IMR-90 (cell line): ENCODE results near the gene CEBPG. TPM values are rescaled to one million over a fixed set of nuclear protein-coding genes. Genes with fewer than 3 reads are reported as not detected.

ENCODE experiments used
- ATAC-seq: fragments of 200-7000 bp; cut with Tn5 transposase; 2 replicates; pipeline ENCODE4 v1.9.1; 2020; ENCODE audit warnings: low read depth, mild to moderate bottlenecking, moderate library complexity
- BruUV-seq: library from RNA; stranded (reverse); fragments of 400-500 nt; replicated peaks from 2 replicates; lab custom pipeline; 2021; lab: Mats Ljungman, UMichigan
- CTCF ChIA-PET: fragments of 300-600 bp; formaldehyde crosslinking; extraction: SDS; loops from one replicate; lab custom pipeline; 2021; ENCODE audit warnings: antibody characterized with exemption; lab: Yijun Ruan, JAX
- POLR2A ChIA-PET: fragments of 300-600 bp; sonication (Branson Sonifier 250); formaldehyde crosslinking; loops from one replicate; lab custom pipeline; 2022; ENCODE audit warnings: antibody characterized with exemption; ENCODE audit not compliant: unreplicated experiment; lab: Charles Lee
- DNase-seq: peaks from one replicate; pipeline ENCODE4 v3.0.0; 2013
- H2AFZ ChIP-seq: replicated peaks from 2 replicates; pipeline ENCODE3; 2013; ENCODE audit warnings: low read length, mild to moderate bottlenecking; ENCODE audit not compliant: poor library complexity
- H2AK5ac ChIP-seq: 2 replicates; pipeline ENCODE4 v1.6.1; 2013; ENCODE audit warnings: low read depth, low read length, inconsistent platforms
- H2AK9ac ChIP-seq: replicated peaks from 2 replicates; pipeline ENCODE3; 2013; ENCODE audit warnings: mild to moderate bottlenecking, low read depth, low read length, moderate library complexity; ENCODE audit not compliant: poor library complexity
- H2BK120ac ChIP-seq: 2 replicates; pipeline ENCODE4 v1.6.1; 2013; ENCODE audit warnings: low read depth, low read length, inconsistent platforms
- H2BK15ac ChIP-seq: 3 replicates; pipeline ENCODE4 v1.6.1; 2013; ENCODE audit warnings: low read depth, low read length, inconsistent platforms
- H2BK20ac ChIP-seq: 2 replicates; pipeline ENCODE4 v1.6.1; 2013; ENCODE audit warnings: low read depth, mild to moderate bottlenecking, inconsistent platforms, low read length, moderate library complexity
- H2BK5ac ChIP-seq: 2 replicates; pipeline ENCODE4 v1.6.1; 2013; ENCODE audit warnings: mild to moderate bottlenecking, low read depth, low read length, inconsistent platforms; ENCODE audit not compliant: poor library complexity, severe bottlenecking
- H3K14ac ChIP-seq: replicated peaks from 2 replicates; pipeline ENCODE4 v1.6.1; 2013; ENCODE audit warnings: low read depth, low read length, inconsistent platforms
- H3K18ac ChIP-seq: 2 replicates; pipeline ENCODE4 v1.6.1; 2013; ENCODE audit warnings: low read depth, low read length, control low read depth
- H3K23ac ChIP-seq: 2 replicates; pipeline ENCODE4 v1.6.1; 2013; ENCODE audit warnings: low read depth, low read length, inconsistent platforms
- H3K27ac ChIP-seq: 2 replicates; pipeline ENCODE4 v1.5.1; 2013; ENCODE audit warnings: mild to moderate bottlenecking, control low read depth, low read length; ENCODE audit not compliant: insufficient read depth
- H3K27me3 ChIP-seq: 2 replicates; pipeline ENCODE4 v1.6.1; 2013; ENCODE audit warnings: low read length; ENCODE audit not compliant: control insufficient read depth, insufficient read depth
- H3K36me3 ChIP-seq: 2 replicates; pipeline ENCODE4 v1.6.1; 2013; ENCODE audit warnings: low read length, mixed read lengths; ENCODE audit not compliant: control insufficient read depth, insufficient read depth
- H3K4ac ChIP-seq: 2 replicates; pipeline ENCODE4 v1.6.1; 2013; ENCODE audit warnings: low read depth, low read length, inconsistent platforms
- H3K4me1 ChIP-seq: 2 replicates; pipeline ENCODE4 v1.6.1; 2013; ENCODE audit warnings: low read length, mixed read lengths; ENCODE audit not compliant: control insufficient read depth, insufficient read depth
- H3K4me2 ChIP-seq: 2 replicates; pipeline ENCODE4 v1.6.1; 2013; ENCODE audit warnings: low read depth, mild to moderate bottlenecking, control low read depth, low read length, moderate library complexity
- H3K4me3 ChIP-seq: 2 replicates; pipeline ENCODE4 v1.5.1; 2013; ENCODE audit warnings: low read depth, mild to moderate bottlenecking, control low read depth, low read length, moderate library complexity; ENCODE audit not compliant: insufficient read depth
- H3K56ac ChIP-seq: 2 replicates; pipeline ENCODE4 v1.6.1; 2013; ENCODE audit warnings: low read length, inconsistent platforms; ENCODE audit not compliant: insufficient read depth; ENCODE audit errors: extremely low read depth
- H3K79me1 ChIP-seq, 2 experiments: 2 replicates each; pipeline ENCODE4 v1.6.1; 2013; ENCODE audit warnings: low read length in 2 of 2, inconsistent platforms in 1 of 2, low read depth in 1 of 2
- H3K9ac ChIP-seq: 2 replicates; pipeline ENCODE4 v1.6.1; 2013; ENCODE audit warnings: low read depth, low read length, control low read depth
- H3K9me1 ChIP-seq: 2 replicates; pipeline ENCODE4 v1.6.1; 2013; ENCODE audit warnings: low read length, inconsistent platforms; ENCODE audit not compliant: insufficient read depth
- H3K9me3 ChIP-seq: 2 replicates; pipeline ENCODE4 v1.6.1; 2013; ENCODE audit warnings: low read length; ENCODE audit not compliant: control insufficient read depth, insufficient read depth
- H4K20me1 ChIP-seq: 2 replicates; pipeline ENCODE4 v1.6.1; 2013; ENCODE audit warnings: low read length, inconsistent platforms; ENCODE audit not compliant: insufficient read depth
- H4K5ac ChIP-seq: 2 replicates; pipeline ENCODE4 v1.6.1; 2013; ENCODE audit warnings: mild to moderate bottlenecking, low read depth, low read length, control low read depth
- H4K8ac ChIP-seq, 2 experiments: 2 replicates each; pipeline ENCODE4 v1.6.1; 2013; ENCODE audit warnings: low read depth in 2 of 2, low read length in 2 of 2, control low read depth in 1 of 2, inconsistent platforms in 1 of 2
- H4K91ac ChIP-seq: 2 replicates; pipeline ENCODE4 v1.6.1; 2013; ENCODE audit warnings: low read depth, low read length, inconsistent platforms; ENCODE audit not compliant: insufficient read depth
- BHLHE40 ChIP-seq: fragments of 150-350 bp; IDR thresholded peaks from 2 replicates; pipeline ENCODE4 v1.6.1; 2016; ENCODE audit warnings: mild to moderate bottlenecking, low read depth, low read length
- CEBPB ChIP-seq: IDR thresholded peaks from 2 replicates; pipeline ENCODE4 v1.6.1; 2012; ENCODE audit warnings: low read depth, low read length, improper control_type of control experiment
- CTCF ChIP-seq: conservative IDR thresholded peaks from 2 replicates; pipeline ENCODE4 v1.5.1; 2012; ENCODE audit warnings: mild to moderate bottlenecking, low read depth, low read length, improper control_type of control experiment
- MAFK ChIP-seq: IDR thresholded peaks from 2 replicates; pipeline ENCODE4 v1.6.1; 2012; ENCODE audit warnings: low read depth, low read length, improper control_type of control experiment
- MXI1 ChIP-seq: IDR thresholded peaks from 2 replicates; pipeline ENCODE4 v1.6.1; 2012; ENCODE audit warnings: low read depth, mild to moderate bottlenecking, low read length, moderate library complexity, borderline replicate concordance
- NFE2L2 ChIP-seq: fragments of 150-350 bp; IDR thresholded peaks from 2 replicates; pipeline ENCODE4 v1.6.1; 2016; ENCODE audit warnings: low read depth, mild to moderate bottlenecking, low read length
- POLR2A ChIP-seq: IDR thresholded peaks from 2 replicates; pipeline ENCODE4 v1.6.1; 2012; ENCODE audit warnings: mild to moderate bottlenecking, low read depth, low read length
- RAD21 ChIP-seq: IDR thresholded peaks from 2 replicates; pipeline ENCODE4 v1.6.1; 2012; ENCODE audit warnings: low read length, improper control_type of control experiment
- RFX5 ChIP-seq: IDR thresholded peaks from 2 replicates; pipeline ENCODE4 v1.8.0; 2012; ENCODE audit warnings: low read depth, mild to moderate bottlenecking, low read length, moderate library complexity
- SMC3 ChIP-seq: fragments of 150-350 bp; IDR thresholded peaks from 2 replicates; pipeline ENCODE4 v1.6.1; 2016; ENCODE audit warnings: low read depth, mild to moderate bottlenecking, antibody characterized with exemption, low read length, moderate library complexity
- USF2 ChIP-seq: fragments of 150-350 bp; IDR thresholded peaks from 2 replicates; pipeline ENCODE4 v1.6.1; 2017; ENCODE audit warnings: mild to moderate bottlenecking, antibody characterized with exemption, low read length, low read depth
- WGBS, 2 experiments: methylation state at CpG; one replicate each; pipeline versions ENCODE4 v1.1.5 to v1.1.7; 2013; ENCODE audit warnings: missing lambda C conversion rate in 2 of 2; ENCODE audit not compliant: insufficient read length in 1 of 2; ENCODE audit errors: extremely low coverage in 2 of 2; 5-methylcytosine and 5-hydroxymethylcytosine counted together
- dilution Hi-C: fragments of 300-500 bp; cut with HindIII; formaldehyde crosslinking; loops from one replicate; pipeline ENCODE4 v1.14.3; 2018; ENCODE audit warnings: low sequenced_read_pairs; ENCODE audit not compliant: unreplicated experiment
- in situ Hi-C: fragments of 300-500 bp; cut with MboI; formaldehyde crosslinking; loops from 3 replicates; pipeline ENCODE4 v1.14.3; 2019; ENCODE audit warnings: low sequenced_read_pairs, inconsistent platforms, mixed read lengths
- intact Hi-C: fragments of 100-400 bp; cut with micrococcal nuclease; formaldehyde crosslinking; loops from 2 replicates; pipeline ENCODE4 v1.10.0; 2022
- polyA plus RNA-seq, 3 experiments: library from polyadenylated mRNA; depleted of rRNA; stranded (reverse); fragments of >200 nt; gene quantifications; 2 replicates each; pipeline ENCODE4 v1.2.3, GENCODE V29; 2012; ENCODE audit warnings: low replicate concordance in 1 of 3
- total RNA-seq: library from RNA; depleted of rRNA; stranded (reverse); fragments of >200 nt; gene quantifications from 2 replicates; pipeline ENCODE4 v1.2.3, GENCODE V29; 2012
- TF ChIP-seq, protein P1 (sequence below): fragments of 150-350 bp; IDR thresholded peaks from 2 replicates; pipeline ENCODE4 v1.6.1; 2016; ENCODE audit warnings: low read depth, mild to moderate bottlenecking, low read length, moderate library complexity, borderline replicate concordance

Gene CEBPG
- total and polyA plus RNA-seq, 2 of the 4 experiments (the other 2 are of a cell fraction) = 9.2 to 14.3 TPM

- TF ChIP-seq BHLHE40 = no peak
- TF ChIP-seq USF2 = no peak
- TF ChIP-seq NFE2L2 = no peak
- no peak for TF ChIP-seq RAD21
- no peak for TF ChIP-seq POLR2A
Observed at GRCh38 chr19:33417751-33418150, 44.2 kb downstream of the CEBPG start (continued).

DNA sequence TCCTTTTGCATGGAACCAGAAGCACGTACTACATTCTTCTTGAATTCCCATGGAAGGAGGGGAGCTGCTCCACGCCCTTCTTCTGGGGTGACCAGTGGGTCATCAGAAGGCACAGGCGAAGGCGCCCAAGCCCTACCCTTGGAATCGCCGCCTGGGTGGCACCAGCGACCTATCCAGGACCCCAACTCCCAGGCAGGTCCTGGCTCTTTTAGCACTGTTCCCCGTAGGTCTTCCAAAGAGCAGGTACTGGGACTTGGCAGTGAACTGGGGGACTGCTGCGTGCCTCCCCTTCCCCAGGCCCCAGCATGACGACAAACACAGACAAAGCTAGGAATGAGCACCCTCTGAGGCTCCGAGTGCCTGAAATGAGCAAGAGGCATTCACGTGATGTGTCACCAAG is 45.0 kb downstream of the CEBPG start:
- no peaks in the 10 kb centered on the region for H3K79me1 ChIP-seq
- H4K5ac ChIP-seq = no peak overlapping the region
- no peak overlapping the region for H2BK120ac ChIP-seq
- no peak overlapping the region for H2BK20ac ChIP-seq
- POLR2A ChIA-PET = no interaction called here
- no peak overlapping the region for H3K4me3 ChIP-seq
- H2AFZ ChIP-seq = no peak overlapping the region
- no peak overlapping the region for H3K23ac ChIP-seq
- dilution Hi-C loops = no loop called here
- H4K20me1 ChIP-seq = no peaks in the 10 kb centered on the region
- in situ Hi-C loops = no loop called here
- ATAC-seq = no peak
- H2AK5ac ChIP-seq = no peak overlapping the region
- H4K8ac ChIP-seq = no peak overlapping the region
- no peaks in the 10 kb centered on the region for H3K27me3 ChIP-seq
- peaks cover 3% of the 10 kb centered on the region; the same call in 1 of the 2 replicates for H3K9me1 ChIP-seq
- H4K91ac ChIP-seq = no peak overlapping the region
- CTCF ChIA-PET = no interaction called here
- H3K4ac ChIP-seq = no peak overlapping the region
- DNase-seq = no peak
- no TSS peak for BruUV-seq
- H3K9ac ChIP-seq = no peak overlapping the region
- no peak overlapping the region for H3K14ac ChIP-seq
- H3K4me2 ChIP-seq = no peak overlapping the region
- no peak overlapping the region for H2BK5ac ChIP-seq
- no peak overlapping the region for H3K56ac ChIP-seq
- intact Hi-C loops = no loop called here
- 80% methylated on average over 1 of the region's 12 CpGs; no CpG with 5 or more reads in 1 of the 2 experiments for WGBS, 2 experiments
- H3K27ac ChIP-seq = no peak overlapping the region
- H3K18ac ChIP-seq = no peak overlapping the region
- H2BK15ac ChIP-seq = no peak overlapping the region
- H3K9me3 ChIP-seq = no peaks in the 10 kb centered on the region
- H3K4me1 ChIP-seq = no peaks in the 10 kb centered on the region; the same call in 1 of the 2 replicates
- no peaks in the 10 kb centered on the region for H3K36me3 ChIP-seq
- peak overlapping the region; percentile 25 for H2AK9ac ChIP-seq
- TF ChIP-seq CEBPB (no peak), NFE2L2 (no peak), BHLHE40 (no peak), USF2 (no peak), MXI1 (no peak), RFX5 (no peak), CTCF (no peak), MAFK (no peak), SMC3 (no peak), POLR2A (no peak), RAD21 (no peak)
- TF ChIP-seq, protein P1, sequence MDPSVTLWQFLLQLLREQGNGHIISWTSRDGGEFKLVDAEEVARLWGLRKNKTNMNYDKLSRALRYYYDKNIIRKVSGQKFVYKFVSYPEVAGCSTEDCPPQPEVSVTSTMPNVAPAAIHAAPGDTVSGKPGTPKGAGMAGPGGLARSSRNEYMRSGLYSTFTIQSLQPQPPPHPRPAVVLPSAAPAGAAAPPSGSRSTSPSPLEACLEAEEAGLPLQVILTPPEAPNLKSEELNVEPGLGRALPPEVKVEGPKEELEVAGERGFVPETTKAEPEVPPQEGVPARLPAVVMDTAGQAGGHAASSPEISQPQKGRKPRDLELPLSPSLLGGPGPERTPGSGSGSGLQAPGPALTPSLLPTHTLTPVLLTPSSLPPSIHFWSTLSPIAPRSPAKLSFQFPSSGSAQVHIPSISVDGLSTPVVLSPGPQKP = no peak
